ENCODE results near the gene FAM98B. TPM values are rescaled to one million over a fixed set of nuclear protein-coding genes. Genes with fewer than 3 reads are reported as not detected.
A peak's percentile ranks its signal among the peaks of the same experiment; 100 is the strongest.

Gene FAM98B
- total and polyA plus RNA-seq, 2 of the 8 experiments (the other 6 are each of a cell fraction or from before 2014, with no cell fraction given): 5.9 to 48.4 TPM

DNA sequence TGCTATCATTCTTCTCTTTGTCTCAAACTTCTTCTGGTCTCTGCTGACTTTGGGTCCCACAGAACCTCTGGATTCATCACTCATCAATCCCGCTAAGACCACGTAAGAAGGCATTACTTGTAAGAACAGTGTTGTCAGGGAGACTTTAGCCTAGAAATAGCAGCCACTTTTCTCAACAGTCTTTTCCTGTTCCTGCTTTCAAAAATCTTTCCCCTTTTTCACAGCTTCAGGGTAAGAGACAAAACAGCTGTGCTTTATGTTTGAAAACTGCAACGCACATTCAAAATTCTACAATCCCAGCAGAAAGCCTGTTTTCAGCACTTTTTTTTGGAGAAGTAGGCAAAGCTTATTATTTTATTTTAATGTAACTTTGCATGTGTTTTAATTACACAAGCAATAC, 42.0 kb upstream of the FAM98B start:
- Histone ChIP-seq H4K20me1 (replicated peaks in 1 of 2; ENCODE audit: control insufficient read depth in 1 of 2, insufficient read depth in 2 of 2, low read length in 2 of 2) (no peaks in the 10 kb centered on the region), H2AFZ (ENCODE audit: low read length) (peak overlapping the region; percentile 2; the same call in 1 of the 2 replicates), H3K4me1 (replicated peaks in 1 of 4; ENCODE audit: control insufficient read depth in 3 of 4, insufficient read depth in 4 of 4, low read length in 3 of 4) (no peaks in the 10 kb centered on the region), H2BK12ac (ENCODE audit: low read depth, low read length) (no peak overlapping the region), H4K5ac (ENCODE audit: insufficient read length, low read depth, low read length) (no peak overlapping the region), H3K4me3 (ENCODE audit: extremely low read depth in 1 of 4, insufficient read depth in 2 of 4, low read depth in 3 of 4, low read length in 4 of 4) (no peak overlapping the region), H3K36me3 (ENCODE audit: control insufficient read depth in 2 of 4, insufficient read depth in 4 of 4, low read length in 3 of 4) (no peaks in the 10 kb centered on the region), H3K18ac (ENCODE audit: extremely low read depth, low read length) (no peak overlapping the region), H3K27me3 (replicated peaks in 1 of 4; ENCODE audit: control insufficient read depth in 3 of 4, extremely low read depth in 1 of 4, insufficient read depth in 3 of 4, low read length in 3 of 4) (no peaks in the 10 kb centered on the region), H3K79me2 (ENCODE audit: control insufficient read depth in 1 of 2, insufficient read depth in 2 of 2, low read length in 2 of 2) (no peaks in the 10 kb centered on the region), H3K9ac (replicated peaks in 1 of 4; ENCODE audit: extremely low read depth in 1 of 4, low read depth in 3 of 4, low read length in 3 of 4) (no peak overlapping the region), H3K23ac (ENCODE audit: insufficient read length) (no peak overlapping the region), H3K56ac (replicated peaks; ENCODE audit: insufficient read length, low read depth, low read length) (no peak overlapping the region), H3K14ac (ENCODE audit: insufficient read length) (no peak overlapping the region), H4K91ac (replicated peaks; ENCODE audit: insufficient read length, low read length) (no peak overlapping the region), H2BK15ac (ENCODE audit: low read length) (no peak overlapping the region), H2BK20ac (ENCODE audit: low read length) (no peak overlapping the region), H3K9me3 (ENCODE audit: insufficient read depth in 2 of 2, low read depth in 1 of 2, low read length in 1 of 2) (no peaks in the 10 kb centered on the region), H3K79me1 (ENCODE audit: low read depth, low read length) (no peaks in the 10 kb centered on the region), H3K23me2 (ENCODE audit: low read depth, low read length) (no peaks in the 10 kb centered on the region), H4K8ac (ENCODE audit: extremely low read depth, insufficient read depth, low read length) (no peak overlapping the region), H2BK5ac (ENCODE audit: low read depth, low read length) (no peak overlapping the region), H2BK120ac (replicated peaks; ENCODE audit: low read depth, low read length) (no peak overlapping the region), H3K27ac (ENCODE audit: low read depth, low read length) (no peak overlapping the region), H3K4me2 (ENCODE audit: insufficient read depth in 1 of 2, low read depth in 2 of 2, low read length in 2 of 2) (no peak overlapping the region), H2AK5ac (ENCODE audit: low read depth, low read length) (no peak overlapping the region), H3K4ac (replicated peaks; ENCODE audit: insufficient read length, low read depth, low read length) (no peak overlapping the region)
- DNase-seq (ENCODE audit: low read depth in 1 of 2, low spot score in 2 of 2) (no peak), FAIRE-seq (no peak)
- POLR2A ChIA-PET (ENCODE audit: partially characterized antibody): no interaction called here
- 91% methylated on average over 3 of the region's 3 CpGs; no CpG with 5 or more reads in 1 of the 2 experiments for WGBS, 2 experiments (ENCODE audit: extremely low coverage in 1 of 2, insufficient coverage in 1 of 2, insufficient read length in 1 of 2, insufficient replicate concordance in 2 of 2, low coverage in 1 of 2, low lambda C conversion rate in 2 of 2, missing lambda C conversion rate in 1 of 2)
- TF ChIP-seq, protein P1, sequence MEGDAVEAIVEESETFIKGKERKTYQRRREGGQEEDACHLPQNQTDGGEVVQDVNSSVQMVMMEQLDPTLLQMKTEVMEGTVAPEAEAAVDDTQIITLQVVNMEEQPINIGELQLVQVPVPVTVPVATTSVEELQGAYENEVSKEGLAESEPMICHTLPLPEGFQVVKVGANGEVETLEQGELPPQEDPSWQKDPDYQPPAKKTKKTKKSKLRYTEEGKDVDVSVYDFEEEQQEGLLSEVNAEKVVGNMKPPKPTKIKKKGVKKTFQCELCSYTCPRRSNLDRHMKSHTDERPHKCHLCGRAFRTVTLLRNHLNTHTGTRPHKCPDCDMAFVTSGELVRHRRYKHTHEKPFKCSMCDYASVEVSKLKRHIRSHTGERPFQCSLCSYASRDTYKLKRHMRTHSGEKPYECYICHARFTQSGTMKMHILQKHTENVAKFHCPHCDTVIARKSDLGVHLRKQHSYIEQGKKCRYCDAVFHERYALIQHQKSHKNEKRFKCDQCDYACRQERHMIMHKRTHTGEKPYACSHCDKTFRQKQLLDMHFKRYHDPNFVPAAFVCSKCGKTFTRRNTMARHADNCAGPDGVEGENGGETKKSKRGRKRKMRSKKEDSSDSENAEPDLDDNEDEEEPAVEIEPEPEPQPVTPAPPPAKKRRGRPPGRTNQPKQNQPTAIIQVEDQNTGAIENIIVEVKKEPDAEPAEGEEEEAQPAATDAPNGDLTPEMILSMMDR (IDR thresholded peaks at IDR 0.05; ENCODE audit: control extremely low read depth in 1 of 3, insufficient read depth in 1 of 3, low read depth in 1 of 3, low read length in 3 of 3): no peak
- TF ChIP-seq TAF7 (optimal IDR thresholded peaks at IDR 0.05; ENCODE audit: borderline replicate concordance, low read depth, low read length) (no peak), BCL11A (IDR thresholded peaks at IDR 0.05; ENCODE audit: low read depth in 2 of 2, low read length in 2 of 2) (no peak), PHF8 (conservative IDR thresholded peaks at IDR 0.05; ENCODE audit: low read depth, low read length) (no peak), SIRT6 (IDR thresholded peaks at IDR 0.05; ENCODE audit: low read length) (no peak), JUN (IDR thresholded peaks at IDR 0.05; ENCODE audit: low read depth, low read length) (no peak), JUND (IDR thresholded peaks at IDR 0.05; ENCODE audit: low read length) (no peak), NANOG (IDR thresholded peaks at IDR 0.05; ENCODE audit: insufficient read depth, low read depth, low read length, poor library complexity, severe bottlenecking) (no peak)
- CTCF ChIA-PET (ENCODE audit: partially characterized antibody): interaction anchor here (0.5 to 1.9 kb wide), 7 partner anchors 9 to 430 kb away, joined by 3 to 7 read pairs (median 4); no protein-coding TSS in a partner anchor
